B cell (primary cell): ENCODE results near the gene BLVRB.
"Not testable (repeated sequence)": the region's sequence is repeated elsewhere in the genome, so short reads cannot be mapped to it uniquely, and the experiment has no call there.

Experiments used
- CTCF ChIP-seq: fragments of 200-600 bp; IDR thresholded peaks from one replicate; pipeline ENCODE4 v1.8.0; 2022; ENCODE audit warnings: antibody characterized with exemption, mild to moderate bottlenecking
- EZH2 ChIP-seq: IDR thresholded peaks from 2 replicates; pipeline ENCODE4 v1.6.1; 2012; ENCODE audit warnings: borderline replicate concordance, low read depth, mild to moderate bottlenecking, moderate library complexity, low read length; ENCODE audit not compliant: insufficient read depth, poor library complexity, severe bottlenecking

- TF ChIP-seq EZH2, CTCF: not testable (repeated sequence)
These were observed 1.9 kb downstream of the BLVRB start for GRCh38 chr19:40463587-40464037.
